ENCODE measurements around the gene SYTL5. TPM values are rescaled to one million over a fixed set of nuclear protein-coding genes. Genes with fewer than 3 reads are reported as not detected.

The SYTL5 gene
- total and polyA plus RNA-seq, 2 experiments from 2014 or later: 2.0 to 3.7 TPM

GRCh38 chrX:38018766-38019425 lies 12.5 kb downstream of the SYTL5 start:
- peak in 1 of 2 donors; percentile 42 for DNase-seq (ENCODE audit: low read depth in 1 of 2, low spot score in 1 of 2)
- no peak for TF ChIP-seq CTCF (IDR thresholded peaks at IDR 0.05; ENCODE audit: low read depth, low read length)
- Histone ChIP-seq H3K9me3 (ENCODE audit: low read depth) (no peaks in the 10 kb centered on the region), H3K27me3 (no peaks in the 10 kb centered on the region), H3K36me3 (no peaks in the 10 kb centered on the region), H3K4me1 (ENCODE audit: low read depth) (no peaks in the 10 kb centered on the region), H3K4me3 (no peak overlapping the region), H3K27ac (no peak overlapping the region)

DNA sequence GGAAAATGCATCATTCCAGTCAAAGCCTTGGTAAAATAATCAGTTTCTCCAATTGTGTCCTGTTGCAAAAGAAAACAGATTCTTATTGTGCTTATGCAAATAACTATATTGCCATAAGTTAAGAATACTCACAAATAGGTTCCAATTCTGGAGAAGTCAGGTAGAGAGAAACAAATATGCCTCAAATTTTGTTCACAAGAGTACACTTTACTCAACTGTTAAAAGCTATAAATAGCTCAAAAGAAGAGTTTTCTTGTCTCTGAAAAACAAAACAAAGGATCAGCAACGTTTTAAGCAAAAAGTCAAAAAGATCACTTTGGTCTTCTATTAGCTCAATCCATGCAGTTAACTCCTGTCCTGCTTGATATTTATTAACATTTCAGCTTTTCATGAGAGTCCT lies 21.9 kb downstream of the SYTL5 start:
- TF ChIP-seq CTCF (IDR thresholded peaks at IDR 0.05; ENCODE audit: low read depth, low read length): no peak
- Histone ChIP-seq H3K36me3 (no peaks in the 10 kb centered on the region), H3K4me1 (ENCODE audit: low read depth) (no peaks in the 10 kb centered on the region), H3K9me3 (ENCODE audit: low read depth) (no peaks in the 10 kb centered on the region), H3K27me3 (no peaks in the 10 kb centered on the region), H3K4me3 (no peak overlapping the region), H3K27ac (no peak overlapping the region)
- no peak for DNase-seq (ENCODE audit: low read depth in 1 of 2, low spot score in 1 of 2)

DNA sequence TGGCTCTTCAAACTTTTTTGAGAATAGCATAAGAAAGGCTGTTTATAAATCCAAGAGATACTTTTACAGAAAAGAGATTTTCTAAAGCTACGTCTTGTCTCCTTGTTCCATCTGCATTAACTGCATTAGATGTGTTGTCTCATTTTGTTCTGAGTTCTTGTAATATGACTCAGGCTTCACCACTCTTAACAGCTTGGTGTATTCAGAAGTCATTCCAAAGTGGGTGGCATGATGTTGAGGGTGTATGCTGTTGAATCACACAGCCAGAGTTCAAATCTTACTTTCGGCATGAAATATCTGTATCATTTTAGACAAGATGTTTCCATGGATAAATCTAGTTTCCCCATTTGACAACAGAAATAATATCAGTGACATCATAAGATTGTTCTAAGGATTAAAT lies 30.1 kb downstream of the SYTL5 start:
- no peak for DNase-seq (ENCODE audit: low read depth in 1 of 2, low spot score in 1 of 2)
- no peak overlapping the region for H3K4me3 ChIP-seq
- TF ChIP-seq CTCF (IDR thresholded peaks at IDR 0.05; ENCODE audit: low read depth, low read length): no peak
- no peaks in the 10 kb centered on the region for H3K36me3 ChIP-seq
- no peaks in the 10 kb centered on the region for H3K27me3 ChIP-seq
- no peaks in the 10 kb centered on the region for H3K9me3 ChIP-seq (ENCODE audit: low read depth)
- no peaks in the 10 kb centered on the region for H3K4me1 ChIP-seq (ENCODE audit: low read depth)
- no peak overlapping the region for H3K27ac ChIP-seq

DNA sequence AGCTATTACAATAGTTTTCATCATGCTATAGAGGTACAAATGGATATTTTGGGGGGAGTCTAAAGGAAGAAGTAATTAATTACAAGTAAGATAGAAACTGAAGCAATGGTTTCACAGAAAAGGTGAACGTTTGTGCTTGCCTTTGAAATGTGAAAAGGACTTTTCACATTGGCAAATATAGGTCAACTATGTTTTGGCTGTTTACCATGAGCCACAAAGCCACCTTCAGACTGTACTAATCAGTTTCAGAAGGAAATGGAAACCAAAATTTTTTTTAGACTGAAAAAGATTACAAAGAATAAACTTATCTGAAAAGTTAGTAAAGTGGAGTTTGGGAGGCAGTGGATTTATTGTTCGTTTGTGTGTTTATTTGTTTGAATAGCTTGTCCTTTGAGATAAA lies 32.1 kb downstream of the SYTL5 start:
- Histone ChIP-seq H3K27me3 (no peaks in the 10 kb centered on the region), H3K27ac (no peak overlapping the region), H3K4me1 (ENCODE audit: low read depth) (no peaks in the 10 kb centered on the region), H3K36me3 (no peaks in the 10 kb centered on the region), H3K4me3 (no peak overlapping the region), H3K9me3 (ENCODE audit: low read depth) (no peaks in the 10 kb centered on the region)
- no peak for TF ChIP-seq CTCF (IDR thresholded peaks at IDR 0.05; ENCODE audit: low read depth, low read length)
- no peak for DNase-seq (ENCODE audit: low read depth in 1 of 2, low spot score in 1 of 2)

GRCh38 chrX:38041237-38041636 lies 34.9 kb downstream of the SYTL5 start:
- Histone ChIP-seq H3K4me1 (ENCODE audit: low read depth) (no peaks in the 10 kb centered on the region), H3K27me3 (no peaks in the 10 kb centered on the region), H3K36me3 (no peaks in the 10 kb centered on the region), H3K4me3 (no peak overlapping the region), H3K27ac (no peak overlapping the region), H3K9me3 (ENCODE audit: low read depth) (no peaks in the 10 kb centered on the region)
- DNase-seq (ENCODE audit: low read depth in 1 of 2, low spot score in 1 of 2): no peak
- TF ChIP-seq CTCF (IDR thresholded peaks at IDR 0.05; ENCODE audit: low read depth, low read length): no peak

Data from cardiac muscle cell (in vitro differentiated cells and primary cell).